Esophagus (tissue), 2 donors: Measurements from ENCODE around the gene OR2AE1. TPM values are rescaled to one million over a fixed set of nuclear protein-coding genes. Genes with fewer than 3 reads are reported as not detected.

Source experiments
- H3K27ac ChIP-seq, 2 donors: one replicate each; pipeline ENCODE4 v1.5.1; 2013; ENCODE audit warnings: low read depth in 2 of 2, mild to moderate bottlenecking in 2 of 2, inconsistent platforms in 1 of 2, low read length in 1 of 2, moderate library complexity in 1 of 2
- H3K27me3 ChIP-seq, 2 donors: one replicate each; pipeline ENCODE4 v1.6.1; 2013; ENCODE audit warnings: low read length in 2 of 2, control low read depth in 1 of 2, mild to moderate bottlenecking in 1 of 2; ENCODE audit not compliant: insufficient read depth in 2 of 2, control insufficient read depth in 1 of 2
- H3K36me3 ChIP-seq, 2 donors: one replicate each; pipeline ENCODE4 v1.6.1; 2013; ENCODE audit warnings: low read length in 1 of 2; ENCODE audit not compliant: control insufficient read depth in 2 of 2, insufficient read depth in 2 of 2
- H3K4me1 ChIP-seq, 2 donors: one replicate each; pipeline ENCODE4 v1.6.1; 2013; ENCODE audit warnings: low read length in 1 of 2; ENCODE audit not compliant: control insufficient read depth in 2 of 2, insufficient read depth in 2 of 2
- H3K4me3 ChIP-seq, 2 donors: one replicate each; pipeline ENCODE4 v1.5.1; 2013; ENCODE audit warnings: low read length in 2 of 2, mild to moderate bottlenecking in 2 of 2, low read depth in 1 of 2, moderate library complexity in 1 of 2
- H3K9me3 ChIP-seq, 2 donors: one replicate each; pipeline ENCODE4 v1.6.1; 2013; ENCODE audit warnings: mild to moderate bottlenecking in 2 of 2, low read depth in 1 of 2, low read length in 1 of 2, moderate library complexity in 1 of 2; ENCODE audit not compliant: control insufficient read depth in 2 of 2, insufficient read depth in 1 of 2
- WGBS, 2 donors: extraction: QIAGEN DNeasy Blood & Tissue Kit; methylation state at CpG; one replicate each; pipeline ENCODE4 v1.1.7; 2013; 5-methylcytosine and 5-hydroxymethylcytosine counted together
- polyA plus RNA-seq, 2 donors: library from polyadenylated mRNA; stranded (reverse); fragments of 200-250 nt; gene quantifications; one replicate each; pipeline ENCODE4 v1.2.3, GENCODE V29; 2013
- donor health status: healthy with polysubstance abuse.
- donor health status: Bipolar disorder and iron deficiency.

The OR2AE1 gene
- polyA plus RNA-seq, 2 donors, result not detected

DNA sequence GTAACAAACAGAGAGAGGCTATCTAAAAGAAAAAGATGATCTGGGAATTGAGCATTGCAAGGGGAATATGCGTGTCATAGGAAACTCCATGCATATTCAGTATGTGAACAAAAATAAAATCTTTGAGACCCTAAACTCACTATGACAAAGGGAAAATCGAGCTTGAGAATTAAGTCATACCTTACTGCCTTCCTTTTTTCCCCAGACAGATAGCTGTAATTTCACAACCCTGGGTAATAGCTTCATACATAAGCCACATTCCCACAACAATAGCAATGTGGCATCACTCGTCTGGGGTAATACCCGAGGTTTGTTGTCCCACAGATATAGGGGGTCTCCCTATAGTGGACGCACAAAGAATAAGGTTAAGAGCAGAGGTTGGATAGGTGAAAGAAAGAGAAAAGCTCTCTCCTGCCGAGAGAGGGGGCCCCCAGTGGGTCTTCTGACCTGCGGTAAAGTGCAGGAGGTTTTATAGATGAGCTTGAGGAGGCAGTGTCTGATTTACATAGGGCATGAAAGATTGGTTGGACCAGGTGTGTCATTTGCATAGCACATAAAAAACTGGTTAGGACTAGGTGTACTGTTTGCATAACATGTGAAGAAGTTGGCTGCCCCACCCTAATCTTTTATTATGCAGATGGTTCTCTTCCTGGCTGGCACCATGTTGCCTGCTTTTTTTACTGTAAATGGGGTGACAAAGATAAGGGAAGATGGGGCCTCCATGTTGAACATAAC is 37.4 kb downstream of the OR2AE1 start:
- Histone ChIP-seq H3K27ac (peak overlapping the region in 1 of 2 donors; percentile 63), H3K4me3 (no peak overlapping the region), H3K9me3 (no peaks in the 10 kb centered on the region), H3K27me3 (no peaks in the 10 kb centered on the region), H3K4me1 (no peaks in the 10 kb centered on the region), H3K36me3 (no peaks in the 10 kb centered on the region)
- WGBS, 2 donors, result 30 to 33% methylated on average over 7 of the region's 7 CpGs

- no peaks in the 10 kb centered on the region for H3K36me3 ChIP-seq
- no peaks in the 10 kb centered on the region for H3K27me3 ChIP-seq
- H3K4me1 ChIP-seq, result no peaks in the 10 kb centered on the region
- H3K4me3 ChIP-seq, result no peak overlapping the region
- WGBS, 2 donors, result 64 to 66% methylated on average over 5 of the region's 5 CpGs
- H3K27ac ChIP-seq, result no peak overlapping the region
- H3K9me3 ChIP-seq, result no peaks in the 10 kb centered on the region
Observed at GRCh38 chr7:99837649-99838361, 39.0 kb downstream of the OR2AE1 start.

DNA sequence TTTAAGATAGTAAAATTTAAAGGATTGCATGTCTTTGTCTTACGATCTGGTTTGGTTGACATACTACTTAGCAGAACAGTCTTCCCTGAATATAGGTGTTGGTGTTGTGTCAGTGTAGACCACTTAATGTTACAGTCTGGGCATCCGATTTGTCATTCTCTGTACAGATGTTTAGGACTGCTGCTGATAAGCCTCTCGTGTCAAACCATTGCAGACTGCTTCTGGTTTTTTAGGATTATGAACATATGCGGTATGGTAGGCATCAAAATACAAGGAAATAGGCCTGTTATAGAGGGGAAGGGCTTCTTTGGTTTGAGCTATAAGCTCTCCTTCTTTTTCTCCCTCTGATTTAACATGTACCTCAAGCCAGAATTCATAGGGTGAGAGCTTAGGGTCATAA is 41.6 kb downstream of the OR2AE1 start:
- Histone ChIP-seq H3K27ac (no peak overlapping the region), H3K9me3 (no peaks in the 10 kb centered on the region), H3K36me3 (no peaks in the 10 kb centered on the region), H3K4me1 (no peaks in the 10 kb centered on the region), H3K27me3 (no peaks in the 10 kb centered on the region), H3K4me3 (no peak overlapping the region)
- WGBS, 2 donors, result 86 to 87% methylated on average over 4 of the region's 4 CpGs

GRCh38 chr7:99834382-99834781 is 42.5 kb downstream of the OR2AE1 start:
- Histone ChIP-seq H3K36me3 (no peaks in the 10 kb centered on the region), H3K4me1 (no peaks in the 10 kb centered on the region), H3K27me3 (no peaks in the 10 kb centered on the region), H3K4me3 (no peak overlapping the region), H3K27ac (no peak overlapping the region), H3K9me3 (no peaks in the 10 kb centered on the region)
- WGBS, 2 donors, result 95% methylated on average over 2 of the region's 2 CpGs

DNA sequence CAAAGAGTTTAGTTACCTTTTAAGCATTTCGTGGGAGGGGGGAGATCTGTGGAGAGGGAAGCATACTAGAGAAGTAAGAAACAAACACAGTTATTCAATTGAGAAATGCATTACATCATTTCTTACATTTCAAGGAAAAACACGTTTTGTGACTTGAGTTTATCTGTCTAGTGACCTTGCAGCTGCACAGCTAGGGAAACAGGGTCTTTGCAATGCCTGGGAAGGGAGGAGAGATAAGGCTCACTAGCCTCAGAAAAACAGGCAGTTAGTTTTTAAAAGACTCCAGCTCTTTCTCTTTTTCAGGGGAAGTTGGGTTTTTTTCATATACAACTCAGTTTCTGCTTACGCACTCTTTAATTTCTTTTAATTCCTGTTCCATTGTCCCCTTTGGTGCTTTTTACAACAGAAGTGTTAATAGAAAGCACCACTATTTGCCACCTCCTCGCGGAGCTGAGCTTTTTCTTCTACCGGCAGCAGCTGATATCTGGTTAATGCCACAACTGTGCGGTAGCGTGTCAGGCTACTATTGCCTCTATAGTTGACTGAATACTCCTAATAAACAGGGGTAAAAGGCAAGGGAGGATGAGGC is 43.5 kb downstream of the OR2AE1 start:
- Histone ChIP-seq H3K4me3 (no peak overlapping the region), H3K4me1 (no peaks in the 10 kb centered on the region), H3K27me3 (no peaks in the 10 kb centered on the region), H3K36me3 (no peaks in the 10 kb centered on the region), H3K9me3 (no peaks in the 10 kb centered on the region), H3K27ac (no peak overlapping the region)
- WGBS, 2 donors, result 63 to 71% methylated on average over 8 of the region's 8 CpGs

GRCh38 chr7:99831595-99831994 is 45.2 kb downstream of the OR2AE1 start:
- Histone ChIP-seq H3K36me3 (no peaks in the 10 kb centered on the region), H3K9me3 (no peaks in the 10 kb centered on the region), H3K27ac (no peak overlapping the region)

GRCh38 chr7:99829524-99830160 is 47.2 kb downstream of the OR2AE1 start:
- H3K27ac ChIP-seq, result no peak overlapping the region
- H3K4me3 ChIP-seq, result no peak overlapping the region
- WGBS, 2 donors, result 55 to 56% methylated on average over 1 of the region's 1 CpG
- no peaks in the 10 kb centered on the region for H3K9me3 ChIP-seq
- no peaks in the 10 kb centered on the region for H3K36me3 ChIP-seq
- no peaks in the 10 kb centered on the region for H3K4me1 ChIP-seq
- H3K27me3 ChIP-seq, result no peaks in the 10 kb centered on the region

More at GRCh38 chr7:99831595-99831994, 45.2 kb downstream of the OR2AE1 start:
- H3K4me3 ChIP-seq, result no peak overlapping the region
- no peaks in the 10 kb centered on the region for H3K4me1 ChIP-seq
- H3K27me3 ChIP-seq, result no peaks in the 10 kb centered on the region

DNA sequence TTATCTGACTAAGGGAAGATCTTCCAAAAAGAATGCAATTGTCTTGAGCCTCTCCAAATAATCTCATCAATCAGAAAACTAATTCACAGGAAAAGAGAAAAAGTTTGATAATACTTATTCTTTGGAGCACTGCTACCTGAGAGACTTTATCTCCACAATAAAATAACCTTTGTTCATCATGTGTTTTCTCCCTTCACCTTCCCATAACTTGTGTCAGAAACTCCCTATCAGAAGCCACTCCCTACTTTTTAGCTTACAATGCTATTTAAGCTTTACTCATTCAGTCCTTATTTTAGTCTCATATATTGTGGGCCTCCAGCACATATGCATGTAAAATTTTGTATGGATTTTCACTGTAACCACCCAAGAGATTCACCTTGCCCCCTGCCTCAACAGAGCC is 48.0 kb downstream of the OR2AE1 start:
- Histone ChIP-seq H3K27me3 (no peaks in the 10 kb centered on the region), H3K36me3 (no peaks in the 10 kb centered on the region), H3K4me3 (no peak overlapping the region), H3K4me1 (no peaks in the 10 kb centered on the region), H3K27ac (no peak overlapping the region), H3K9me3 (no peaks in the 10 kb centered on the region)

GRCh38 chr7:99827040-99827778 is 49.6 kb downstream of the OR2AE1 start:
- Histone ChIP-seq H3K9me3 (peaks cover 0 to 2% of the 10 kb centered on the region in 2 donors), H3K4me3 (no peak overlapping the region), H3K27ac (no peak overlapping the region), H3K36me3 (no peaks in the 10 kb centered on the region), H3K4me1 (no peaks in the 10 kb centered on the region), H3K27me3 (no peaks in the 10 kb centered on the region)
- WGBS, 2 donors, result 69 to 71% methylated on average over 2 of the region's 2 CpGs
